HG02798 (cell line): Measurements from ENCODE around the gene AKAP8L.
"Not testable (repeated sequence)": the region's sequence is repeated elsewhere in the genome, so short reads cannot be mapped to it uniquely, and the experiment has no call there.

ENCODE experiments used
- ATAC-seq: cut with Tn5 transposase; IDR thresholded peaks from one replicate; pipeline ENCODE4 v1.9.1; 2021; ENCODE audit warnings: mild to moderate bottlenecking; ENCODE audit not compliant: unreplicated experiment, poor library complexity

AKAP8L gene

DNA sequence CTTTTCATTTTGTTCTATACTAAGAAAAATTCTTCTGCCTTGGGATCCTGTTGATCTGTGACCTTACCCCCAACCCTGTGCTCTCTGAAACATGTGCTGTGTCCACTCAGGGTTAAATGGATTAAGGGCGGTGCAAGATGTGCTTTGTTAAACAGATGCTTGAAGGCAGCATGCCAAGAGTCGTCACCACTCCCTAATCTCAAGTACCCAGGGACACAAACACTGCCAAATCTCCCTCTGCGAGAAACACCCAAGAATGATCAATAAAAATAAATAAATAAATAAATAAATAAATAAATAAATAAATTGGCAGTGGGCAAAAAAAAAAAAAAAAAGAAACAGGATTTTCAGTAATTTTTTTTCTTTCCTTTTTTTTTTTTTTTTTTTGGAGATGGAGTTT is 55.0 kb downstream of the AKAP8L start:
- ATAC-seq, result not testable (repeated sequence)

DNA sequence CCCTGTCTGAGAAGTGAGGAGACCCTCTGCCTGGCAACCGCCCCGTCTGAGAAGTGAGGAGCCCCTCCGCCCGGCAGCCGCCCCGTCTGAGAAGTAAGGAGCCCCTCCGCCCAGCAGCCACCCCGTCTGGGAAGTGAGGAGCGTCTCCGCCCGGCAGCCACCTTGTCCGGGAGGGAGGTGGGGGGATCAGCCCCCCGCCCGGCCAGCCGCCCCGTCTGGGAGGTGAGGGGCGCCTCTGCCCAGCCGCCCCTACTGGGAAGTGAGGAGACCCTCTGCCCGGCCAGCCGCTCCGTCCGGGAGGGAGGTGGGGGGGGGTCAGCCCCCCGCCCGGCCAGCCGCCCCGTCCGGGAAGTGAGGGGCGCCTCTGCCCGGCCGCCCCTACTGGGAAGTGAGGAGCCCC is 55.7 kb downstream of the AKAP8L start:
- not testable (repeated sequence) for ATAC-seq

DNA sequence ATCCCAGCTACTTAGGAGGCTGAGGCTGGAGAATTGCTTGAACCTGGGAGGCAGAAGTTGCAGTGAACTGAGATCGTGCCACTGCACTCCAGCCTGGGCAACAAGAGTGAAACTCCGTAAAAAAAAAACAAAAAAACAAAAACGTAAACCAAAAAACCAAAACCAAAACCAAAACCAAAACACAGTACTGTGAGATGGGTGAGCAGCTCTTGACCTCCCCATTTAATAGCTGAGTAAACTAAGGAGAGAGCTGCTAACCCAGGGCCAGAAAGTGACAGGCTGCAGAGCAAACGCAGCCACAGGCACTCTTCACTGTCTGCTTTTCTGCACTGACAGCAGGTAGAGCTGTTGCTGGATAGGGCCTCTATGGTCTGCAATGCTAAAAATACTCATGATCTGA is 58.8 kb downstream of the AKAP8L start:
- not testable (repeated sequence) for ATAC-seq

DNA sequence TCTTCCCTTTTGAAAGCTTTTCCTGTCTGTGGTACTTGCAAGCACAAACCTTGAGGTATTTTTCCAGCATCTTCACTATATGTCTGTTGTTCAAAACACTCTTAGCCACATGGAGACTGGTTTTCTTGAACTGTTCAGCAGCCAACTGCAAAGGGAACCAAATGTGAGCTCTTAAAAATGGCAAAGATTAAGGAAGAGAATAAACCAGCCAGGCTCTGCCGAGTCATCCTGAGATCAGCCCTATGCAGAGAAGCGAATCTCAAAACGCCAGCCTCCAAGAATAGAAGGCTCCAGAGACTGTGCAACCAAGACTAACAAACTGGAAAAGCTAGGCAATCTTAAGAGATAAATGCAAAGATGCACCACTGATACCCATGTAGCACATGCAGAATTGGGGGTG is 59.9 kb downstream of the AKAP8L start:
- no peak for ATAC-seq

- no peak for ATAC-seq
These were observed 60.9 kb downstream of the AKAP8L start for GRCh38 chr19:15357906-15358305.

GRCh38 chr19:15354566-15355296 is 64.1 kb downstream of the AKAP8L start:
- ATAC-seq, result no peak

GRCh38 chr19:15353908-15354307 is 64.9 kb downstream of the AKAP8L start:
- ATAC-seq, result no peak

DNA sequence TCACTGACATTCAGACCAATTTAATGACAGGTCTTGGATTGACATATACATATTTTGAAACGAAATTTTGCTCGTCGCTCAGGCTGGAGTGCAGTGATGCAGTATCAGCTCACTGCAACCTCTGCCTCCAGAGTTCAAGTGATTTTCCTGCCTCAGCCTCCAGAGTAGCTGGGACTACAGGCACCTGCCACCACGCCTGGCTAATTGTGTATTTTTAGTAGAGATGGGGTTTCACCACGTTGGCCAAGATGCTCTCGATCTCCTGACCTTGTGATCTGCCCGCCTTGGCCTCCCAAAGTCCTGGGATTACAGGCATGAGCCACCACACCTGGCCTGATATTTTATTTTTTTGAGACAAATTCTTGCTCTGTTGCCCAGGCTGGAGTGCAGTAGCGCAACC is 66.3 kb downstream of the AKAP8L start:
- ATAC-seq, result not testable (repeated sequence)

- ATAC-seq, result not testable (repeated sequence)
These were observed 77.5 kb downstream of the AKAP8L start for GRCh38 chr19:15341328-15341727.

- ATAC-seq, result no peak
These were observed 78.7 kb downstream of the AKAP8L start for GRCh38 chr19:15340086-15340485.

DNA sequence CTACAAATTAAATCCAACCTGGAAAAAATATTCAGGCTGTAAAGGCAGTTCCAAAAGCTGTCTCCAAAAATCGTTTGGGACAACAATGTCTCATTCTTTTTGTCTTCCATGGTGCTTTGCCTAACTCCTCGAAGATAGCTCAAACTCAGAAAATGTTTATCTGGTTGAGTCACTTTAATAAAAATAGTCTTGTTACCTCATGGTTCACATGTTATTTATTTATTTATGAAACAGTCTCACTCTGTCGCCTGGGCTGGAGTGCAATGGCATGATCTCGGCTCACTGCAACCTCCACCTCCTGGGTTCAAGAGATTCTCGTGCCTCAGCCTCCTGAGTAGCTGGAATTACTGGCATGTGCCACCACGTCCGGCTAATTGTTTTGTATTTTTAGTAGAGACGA is 81.6 kb downstream of the AKAP8L start:
- no peak for ATAC-seq

GRCh38 chr19:15335992-15336391 is 82.8 kb downstream of the AKAP8L start:
- ATAC-seq, result not testable (repeated sequence)

- ATAC-seq, result peak; percentile 66
These were observed 86.3 kb downstream of the AKAP8L start, which contains the start of gene BRD4 for GRCh38 chr19:15332311-15332996. BRD4 (minus strand) TSS chr19:15332539; CDS start chr19:15273099, 59,440 bp downstream.

GRCh38 chr19:15331419-15332310 is 87.1 kb downstream of the AKAP8L start:
- peak; percentile 41 for ATAC-seq

DNA sequence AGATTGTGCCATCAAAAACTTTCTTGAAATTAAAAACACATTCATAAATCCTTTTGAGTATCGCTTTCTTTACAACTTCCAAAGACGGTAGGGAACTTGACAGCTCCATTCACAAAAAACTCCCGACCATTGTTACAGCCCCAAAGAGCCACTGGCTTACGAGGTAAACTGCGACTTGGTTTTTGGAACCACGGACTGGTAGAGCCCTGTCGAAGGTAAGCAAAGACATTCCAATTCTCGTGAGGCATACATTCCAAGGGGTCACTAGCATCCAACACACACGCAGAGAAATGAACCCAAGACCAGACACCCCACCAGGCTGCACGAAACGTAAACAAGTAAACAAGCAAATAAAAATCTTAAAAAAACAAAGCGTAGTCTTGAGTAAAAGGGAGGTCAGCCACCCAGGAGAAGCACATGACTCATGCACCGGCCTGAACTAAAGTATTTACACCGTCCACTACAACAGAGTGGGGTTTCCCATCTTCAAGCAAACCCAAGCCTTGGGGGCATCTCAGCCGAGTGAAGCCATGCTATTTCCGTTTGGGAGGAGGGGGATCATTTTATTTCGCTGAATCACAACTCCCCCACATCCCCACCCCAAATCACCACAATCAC is 87.9 kb downstream of the AKAP8L start:
- ATAC-seq, result no peak
